DOHH2 (cell line): ENCODE data around the gene EME2.

Source experiments
- H3F3A ChIP-seq: fragments of 200-600 bp; sonication (generic), shearing (Covaris generic); 2 replicates; pipeline ENCODE4 v1.6.0; 2016; ENCODE audit warnings: antibody characterized with exemption, mild to moderate bottlenecking; ENCODE audit not compliant: control insufficient read depth, insufficient read depth
- H3K27ac ChIP-seq: fragments of 200-600 bp; sonication (generic); 2 replicates; pipeline ENCODE4 v1.5.1; 2014; ENCODE audit warnings: low read depth, mild to moderate bottlenecking, low read length, moderate library complexity
- H3K27me3 ChIP-seq: fragments of 200-600 bp; sonication (generic); 2 replicates; pipeline ENCODE4 v1.6.1; 2014; ENCODE audit warnings: mild to moderate bottlenecking, low read length, mixed read lengths; ENCODE audit not compliant: control insufficient read depth
- H3K36me3 ChIP-seq: fragments of 200-600 bp; sonication (generic); 2 replicates; pipeline ENCODE4 v1.6.1; 2014; ENCODE audit warnings: mild to moderate bottlenecking, low read length, moderate library complexity, mixed read lengths; ENCODE audit not compliant: control insufficient read depth
- H3K4me1 ChIP-seq: fragments of 200-600 bp; sonication (generic); 2 replicates; pipeline ENCODE4 v1.6.1; 2014; ENCODE audit warnings: mild to moderate bottlenecking, low read length, mixed read lengths; ENCODE audit not compliant: control insufficient read depth
- H3K4me2 ChIP-seq: fragments of 200-600 bp; sonication (generic); 2 replicates; pipeline ENCODE4 v1.6.0; 2014; ENCODE audit warnings: mild to moderate bottlenecking, low read length, moderate library complexity
- H3K4me3 ChIP-seq: fragments of 200-600 bp; sonication (generic); 2 replicates; pipeline ENCODE4 v1.5.1; 2014; ENCODE audit warnings: mild to moderate bottlenecking, low read length, mixed read lengths
- H3K79me2 ChIP-seq: fragments of 200-600 bp; sonication (generic); 2 replicates; pipeline ENCODE4 v1.6.1; 2014; ENCODE audit warnings: mild to moderate bottlenecking, low read length, mixed read lengths; ENCODE audit not compliant: control insufficient read depth
- H3K9me2 ChIP-seq: fragments of 200-600 bp; sonication (generic); replicated peaks from 2 replicates; pipeline ENCODE4 v1.6.1; 2014; ENCODE audit warnings: mild to moderate bottlenecking, low read length, mixed read lengths; ENCODE audit not compliant: control insufficient read depth
- H3K9me3 ChIP-seq: fragments of 200-600 bp; sonication (generic); 2 replicates; pipeline ENCODE4 v1.6.1; 2014; ENCODE audit warnings: antibody characterized with exemption, low read length, mixed read lengths; ENCODE audit not compliant: control insufficient read depth, insufficient read depth
- H4K20me1 ChIP-seq: fragments of 200-600 bp; sonication (generic); 2 replicates; pipeline ENCODE4 v1.6.0; 2014; ENCODE audit warnings: low read depth, mild to moderate bottlenecking, antibody characterized with exemption, low read length, moderate library complexity; ENCODE audit not compliant: control insufficient read depth, insufficient read depth
- EZH2phosphoT487 ChIP-seq: fragments of 200-600 bp; sonication (generic); IDR thresholded peaks from 2 replicates; pipeline ENCODE4 v1.6.1; 2017; ENCODE audit warnings: borderline replicate concordance, mild to moderate bottlenecking, antibody characterized with exemption, low read length, moderate library complexity, mixed read lengths
- TF ChIP-seq, protein P1 (sequence below): fragments of 200-600 bp; sonication (generic); IDR thresholded peaks from one replicate; pipeline ENCODE4 v1.5.1; 2014; ENCODE audit warnings: antibody characterized with exemption, mild to moderate bottlenecking, low read depth, low read length; ENCODE audit not compliant: poor library complexity, severe bottlenecking

EME2 gene

DNA sequence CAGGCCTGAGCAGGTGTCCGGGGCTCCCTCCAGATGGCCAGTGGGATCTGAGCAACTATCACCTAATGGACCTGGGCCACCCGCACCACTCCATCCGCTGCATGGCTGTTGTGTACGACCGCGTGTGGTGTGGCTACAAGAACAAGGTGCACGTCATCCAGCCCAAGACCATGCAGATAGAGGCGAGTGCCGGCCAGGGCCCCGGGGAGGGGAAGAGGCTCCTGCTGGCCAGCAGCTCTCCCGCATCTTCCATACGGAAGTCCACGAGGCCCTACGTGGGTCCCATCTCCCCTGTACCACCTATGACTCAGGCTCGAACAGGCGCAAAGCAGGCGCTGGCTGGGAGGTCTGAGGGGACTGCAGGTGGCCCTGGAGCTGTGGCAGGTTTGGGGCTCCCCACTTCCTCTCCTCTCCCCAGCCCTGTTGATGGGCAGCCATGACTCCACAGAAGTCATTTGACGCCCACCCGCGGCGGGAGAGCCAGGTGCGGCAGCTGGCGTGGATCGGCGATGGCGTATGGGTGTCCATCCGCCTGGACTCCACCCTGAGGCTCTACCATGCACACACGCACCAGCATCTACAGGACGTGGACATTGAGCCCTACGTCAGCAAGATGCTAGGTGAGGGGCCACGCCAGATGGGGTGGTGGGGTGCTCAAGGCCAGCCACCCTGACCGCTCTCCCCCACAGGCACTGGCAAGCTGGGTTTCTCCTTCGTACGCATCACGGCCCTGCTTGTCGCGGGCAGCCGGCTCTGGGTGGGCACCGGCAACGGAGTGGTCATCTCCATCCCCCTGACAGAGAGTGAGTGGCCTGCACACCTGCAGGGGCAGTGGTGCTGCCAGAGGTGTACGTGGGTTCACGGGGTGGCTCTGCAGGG, 5.3 kb upstream of the EME2 start:
- Histone ChIP-seq H3K36me3 (peaks cover 88% of the 10 kb centered on the region), H3K9me3 (no peaks in the 10 kb centered on the region), H3K27ac (no peak overlapping the region), H3K9me2 (no peaks in the 10 kb centered on the region), H3K79me2 (peaks cover 20% of the 10 kb centered on the region), H4K20me1 (no peaks in the 10 kb centered on the region), H3K4me3 (no peak overlapping the region), H3K4me2 (no peak overlapping the region), H3K4me1 (peaks cover 10% of the 10 kb centered on the region), H3F3A (peaks cover 16% of the 10 kb centered on the region), H3K27me3 (no peaks in the 10 kb centered on the region)
- TF ChIP-seq, protein P1, sequence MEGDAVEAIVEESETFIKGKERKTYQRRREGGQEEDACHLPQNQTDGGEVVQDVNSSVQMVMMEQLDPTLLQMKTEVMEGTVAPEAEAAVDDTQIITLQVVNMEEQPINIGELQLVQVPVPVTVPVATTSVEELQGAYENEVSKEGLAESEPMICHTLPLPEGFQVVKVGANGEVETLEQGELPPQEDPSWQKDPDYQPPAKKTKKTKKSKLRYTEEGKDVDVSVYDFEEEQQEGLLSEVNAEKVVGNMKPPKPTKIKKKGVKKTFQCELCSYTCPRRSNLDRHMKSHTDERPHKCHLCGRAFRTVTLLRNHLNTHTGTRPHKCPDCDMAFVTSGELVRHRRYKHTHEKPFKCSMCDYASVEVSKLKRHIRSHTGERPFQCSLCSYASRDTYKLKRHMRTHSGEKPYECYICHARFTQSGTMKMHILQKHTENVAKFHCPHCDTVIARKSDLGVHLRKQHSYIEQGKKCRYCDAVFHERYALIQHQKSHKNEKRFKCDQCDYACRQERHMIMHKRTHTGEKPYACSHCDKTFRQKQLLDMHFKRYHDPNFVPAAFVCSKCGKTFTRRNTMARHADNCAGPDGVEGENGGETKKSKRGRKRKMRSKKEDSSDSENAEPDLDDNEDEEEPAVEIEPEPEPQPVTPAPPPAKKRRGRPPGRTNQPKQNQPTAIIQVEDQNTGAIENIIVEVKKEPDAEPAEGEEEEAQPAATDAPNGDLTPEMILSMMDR: no peak
- TF ChIP-seq EZH2phosphoT487: no peak

DNA sequence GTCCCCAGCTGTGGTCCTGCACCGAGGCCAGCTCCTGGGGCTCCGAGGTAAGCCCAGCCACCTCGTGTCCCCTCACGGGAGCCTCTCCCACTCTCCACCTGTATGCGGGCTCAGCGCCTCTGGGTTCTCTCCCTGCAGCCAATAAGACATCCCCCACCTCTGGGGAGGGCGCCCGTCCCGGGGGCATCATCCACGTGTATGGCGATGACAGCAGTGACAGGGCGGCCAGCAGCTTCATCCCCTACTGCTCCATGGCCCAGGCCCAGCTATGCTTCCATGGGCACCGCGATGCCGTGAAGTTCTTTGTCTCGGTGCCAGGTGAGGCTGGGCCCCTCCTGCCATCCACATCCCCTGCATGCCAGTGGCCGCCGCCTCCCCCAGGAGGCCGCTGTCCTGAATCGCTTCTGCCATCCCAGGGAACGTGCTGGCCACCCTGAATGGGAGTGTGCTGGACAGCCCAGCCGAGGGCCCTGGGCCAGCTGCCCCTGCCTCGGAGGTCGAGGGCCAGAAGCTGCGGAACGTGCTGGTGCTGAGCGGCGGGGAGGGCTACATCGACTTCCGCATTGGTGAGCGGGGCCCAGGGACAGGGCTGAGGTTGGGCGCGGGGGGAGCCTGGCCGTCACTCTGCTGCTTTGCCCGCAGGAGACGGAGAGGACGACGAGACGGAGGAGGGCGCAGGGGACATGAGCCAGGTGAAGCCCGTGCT, 4.4 kb upstream of the EME2 start:
- Histone ChIP-seq H3K4me2 (no peak overlapping the region), H3F3A (peaks cover 18% of the 10 kb centered on the region), H3K4me1 (peaks cover 10% of the 10 kb centered on the region), H4K20me1 (no peaks in the 10 kb centered on the region), H3K27me3 (no peaks in the 10 kb centered on the region), H3K27ac (no peak overlapping the region), H3K4me3 (no peak overlapping the region), H3K79me2 (peaks cover 29% of the 10 kb centered on the region), H3K36me3 (peaks cover 85% of the 10 kb centered on the region), H3K9me3 (no peaks in the 10 kb centered on the region), H3K9me2 (no peaks in the 10 kb centered on the region)
- TF ChIP-seq EZH2phosphoT487: no peak
- TF ChIP-seq, protein P1: no peak

DNA sequence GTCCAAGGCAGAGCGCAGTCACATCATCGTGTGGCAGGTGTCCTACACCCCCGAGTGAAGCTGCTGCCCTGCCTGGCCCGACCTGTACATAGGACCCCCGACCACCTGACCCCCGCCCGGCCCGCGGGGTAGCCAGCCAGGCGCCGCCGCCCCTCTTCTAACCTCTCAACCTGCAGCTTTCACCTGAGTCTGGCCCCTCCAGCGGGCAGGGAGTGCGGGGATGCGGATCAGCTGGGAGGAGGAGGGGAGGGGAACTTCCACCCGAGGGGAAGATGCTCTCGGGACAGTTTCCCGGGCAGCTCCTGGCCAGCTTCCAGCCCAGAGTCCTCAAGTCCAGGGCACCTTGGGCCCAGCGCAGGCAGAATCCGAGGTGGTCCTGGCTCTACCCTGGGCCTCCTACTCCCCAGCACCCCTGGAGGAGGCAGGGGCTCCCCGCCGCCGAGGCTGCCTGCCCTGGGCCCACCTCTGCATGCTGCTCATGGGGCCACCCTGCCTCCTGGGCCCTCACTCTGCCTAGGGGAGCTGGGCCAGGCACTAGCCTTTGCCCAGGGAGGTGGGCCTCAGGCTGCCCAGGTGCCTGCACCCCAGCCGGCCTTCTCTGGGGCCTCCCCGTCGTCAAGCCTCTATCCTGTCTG, 3.7 kb upstream of the EME2 start:
- Histone ChIP-seq H3K4me3 (no peak overlapping the region), H3K9me2 (no peaks in the 10 kb centered on the region), H3K9me3 (no peaks in the 10 kb centered on the region), H3K4me2 (no peak overlapping the region), H4K20me1 (no peaks in the 10 kb centered on the region), H3F3A (peaks cover 18% of the 10 kb centered on the region), H3K4me1 (peaks cover 11% of the 10 kb centered on the region), H3K79me2 (peaks cover 36% of the 10 kb centered on the region), H3K27ac (no peak overlapping the region), H3K27me3 (no peaks in the 10 kb centered on the region), H3K36me3 (peaks cover 85% of the 10 kb centered on the region)
- TF ChIP-seq, protein P1: no peak
- TF ChIP-seq EZH2phosphoT487: no peak
